ENCODE results near the gene TMEM225B. TPM values are rescaled to one million over a fixed set of nuclear protein-coding genes. Genes with fewer than 3 reads are reported as not detected.

Gene TMEM225B
- total RNA-seq, 1 experiment from 2014 or later: 1.6 TPM

- H3K4me2 ChIP-seq (ENCODE audit: low read depth, low read length, poor library complexity, severe bottlenecking): peak within 1 kb of the TSS; percentile 76
- peak within 1 kb of the TSS; percentile 90 for H3K27ac ChIP-seq (ENCODE audit: low read length)
- H2AFZ ChIP-seq (ENCODE audit: low read length): peak within 1 kb of the TSS; percentile 52; the same call in 1 of the 2 replicates
- peak within 1 kb of the TSS; percentile 100 for H3K9ac ChIP-seq (ENCODE audit: low read length)
- H3K27me3 ChIP-seq (ENCODE audit: low read length): no peaks in the 10 kb centered on the region
- no peaks in the 10 kb centered on the region for H3K9me2 ChIP-seq (replicated peaks; ENCODE audit: insufficient read depth, low read length)
- no peaks in the 10 kb centered on the region for H3K9me3 ChIP-seq (ENCODE audit: low read length)
- H4K20me1 ChIP-seq (ENCODE audit: insufficient read depth, low read depth, low read length): no peaks in the 10 kb centered on the region; the same call in 1 of the 2 replicates
- peak within 1 kb of the TSS; percentile 89 for H3K4me3 ChIP-seq (ENCODE audit: low read length)
- peaks cover 48% of the 10 kb centered on the region for H3K36me3 ChIP-seq (ENCODE audit: insufficient read depth, low read length)
- H3K4me1 ChIP-seq (ENCODE audit: low read length): peaks cover 25% of the 10 kb centered on the region
- H3K79me2 ChIP-seq (ENCODE audit: low read length): peaks cover 68% of the 10 kb centered on the region
- DNase-seq: peak; percentile 97
These were observed 39.5 kb upstream of the TMEM225B start, which contains the start of gene ZNF655 for GRCh38 chr7:99558306-99559174. ZNF655 (plus strand) TSS chr7:99558642; CDS start chr7:99560560, 1,918 bp downstream.

- H3K9me2 ChIP-seq (replicated peaks; ENCODE audit: insufficient read depth, low read length): no peaks in the 10 kb centered on the region
- H3K4me3 ChIP-seq (ENCODE audit: low read length): peak overlapping the region; percentile 89
- H3K27me3 ChIP-seq (ENCODE audit: low read length): no peaks in the 10 kb centered on the region
- peaks cover 76% of the 10 kb centered on the region for H3K79me2 ChIP-seq (ENCODE audit: low read length)
- H2AFZ ChIP-seq (ENCODE audit: low read length): peak overlapping the region; percentile 52; the same call in 1 of the 2 replicates
- H3K9me3 ChIP-seq (ENCODE audit: low read length): no peaks in the 10 kb centered on the region
- peak overlapping the region; percentile 100 for H3K9ac ChIP-seq (ENCODE audit: low read length)
- H3K4me1 ChIP-seq (ENCODE audit: low read length): peaks cover 25% of the 10 kb centered on the region
- no peaks in the 10 kb centered on the region; the same call in 1 of the 2 replicates for H4K20me1 ChIP-seq (ENCODE audit: insufficient read depth, low read depth, low read length)
- peak overlapping the region; percentile 76 for H3K4me2 ChIP-seq (ENCODE audit: low read depth, low read length, poor library complexity, severe bottlenecking)
- H3K36me3 ChIP-seq (ENCODE audit: insufficient read depth, low read length): peaks cover 52% of the 10 kb centered on the region
- no peak for DNase-seq
- H3K27ac ChIP-seq (ENCODE audit: low read length): peak overlapping the region; percentile 90
These were observed 38.7 kb upstream of the TMEM225B start for GRCh38 chr7:99559175-99559915.

GRCh38 chr7:99560834-99561736 is 37.0 kb upstream of the TMEM225B start:
- H3K9me3 ChIP-seq (ENCODE audit: low read length): no peaks in the 10 kb centered on the region
- H3K9ac ChIP-seq (ENCODE audit: low read length): no peak overlapping the region
- no peak overlapping the region for H3K4me2 ChIP-seq (ENCODE audit: low read depth, low read length, poor library complexity, severe bottlenecking)
- H4K20me1 ChIP-seq (ENCODE audit: insufficient read depth, low read depth, low read length): no peaks in the 10 kb centered on the region; the same call in 1 of the 2 replicates
- H3K27me3 ChIP-seq (ENCODE audit: low read length): no peaks in the 10 kb centered on the region
- no peak overlapping the region for H3K27ac ChIP-seq (ENCODE audit: low read length)
- no peak overlapping the region for H3K4me3 ChIP-seq (ENCODE audit: low read length)
- no peak for DNase-seq
- H3K36me3 ChIP-seq (ENCODE audit: insufficient read depth, low read length): peaks cover 61% of the 10 kb centered on the region
- H3K9me2 ChIP-seq (replicated peaks; ENCODE audit: insufficient read depth, low read length): no peaks in the 10 kb centered on the region
- no peak overlapping the region for H2AFZ ChIP-seq (ENCODE audit: low read length)
- H3K79me2 ChIP-seq (ENCODE audit: low read length): peaks cover 86% of the 10 kb centered on the region
- peaks cover 26% of the 10 kb centered on the region for H3K4me1 ChIP-seq (ENCODE audit: low read length)

GRCh38 chr7:99561737-99562051 is 36.4 kb upstream of the TMEM225B start:
- Histone ChIP-seq H3K36me3 (ENCODE audit: insufficient read depth, low read length) (peaks cover 60% of the 10 kb centered on the region), H3K4me2 (ENCODE audit: low read depth, low read length, poor library complexity, severe bottlenecking) (no peak overlapping the region), H3K27me3 (ENCODE audit: low read length) (no peaks in the 10 kb centered on the region), H3K4me1 (ENCODE audit: low read length) (peaks cover 23% of the 10 kb centered on the region), H3K9ac (ENCODE audit: low read length) (no peak overlapping the region), H3K9me3 (ENCODE audit: low read length) (no peaks in the 10 kb centered on the region), H4K20me1 (ENCODE audit: insufficient read depth, low read depth, low read length) (no peaks in the 10 kb centered on the region; the same call in 1 of the 2 replicates), H2AFZ (ENCODE audit: low read length) (no peak overlapping the region), H3K27ac (ENCODE audit: low read length) (no peak overlapping the region), H3K9me2 (replicated peaks; ENCODE audit: insufficient read depth, low read length) (no peaks in the 10 kb centered on the region), H3K4me3 (ENCODE audit: low read length) (no peak overlapping the region), H3K79me2 (ENCODE audit: low read length) (peaks cover 85% of the 10 kb centered on the region)
- no peak for DNase-seq

- H3K9me3 ChIP-seq (ENCODE audit: low read length): no peaks in the 10 kb centered on the region
- no peak overlapping the region for H3K4me2 ChIP-seq (ENCODE audit: low read depth, low read length, poor library complexity, severe bottlenecking)
- no peaks in the 10 kb centered on the region; the same call in 1 of the 2 replicates for H4K20me1 ChIP-seq (ENCODE audit: insufficient read depth, low read depth, low read length)
- no peak overlapping the region for H3K4me3 ChIP-seq (ENCODE audit: low read length)
- H3K79me2 ChIP-seq (ENCODE audit: low read length): peaks cover 80% of the 10 kb centered on the region
- no peak overlapping the region for H2AFZ ChIP-seq (ENCODE audit: low read length)
- H3K4me1 ChIP-seq (ENCODE audit: low read length): peaks cover 18% of the 10 kb centered on the region
- H3K9ac ChIP-seq (ENCODE audit: low read length): no peak overlapping the region
- H3K27me3 ChIP-seq (ENCODE audit: low read length): no peaks in the 10 kb centered on the region
- peaks cover 55% of the 10 kb centered on the region for H3K36me3 ChIP-seq (ENCODE audit: insufficient read depth, low read length)
- no peak for DNase-seq
- no peaks in the 10 kb centered on the region for H3K9me2 ChIP-seq (replicated peaks; ENCODE audit: insufficient read depth, low read length)
- no peak overlapping the region for H3K27ac ChIP-seq (ENCODE audit: low read length)
These were observed 35.8 kb upstream of the TMEM225B start for GRCh38 chr7:99562114-99562784.

GRCh38 chr7:99562832-99563231 is 35.2 kb upstream of the TMEM225B start:
- H3K9me2 ChIP-seq (replicated peaks; ENCODE audit: insufficient read depth, low read length): no peaks in the 10 kb centered on the region
- no peak overlapping the region for H3K4me2 ChIP-seq (ENCODE audit: low read depth, low read length, poor library complexity, severe bottlenecking)
- peaks cover 55% of the 10 kb centered on the region for H3K36me3 ChIP-seq (ENCODE audit: insufficient read depth, low read length)
- H3K27ac ChIP-seq (ENCODE audit: low read length): no peak overlapping the region
- no peak overlapping the region for H3K9ac ChIP-seq (ENCODE audit: low read length)
- H3K4me1 ChIP-seq (ENCODE audit: low read length): peaks cover 15% of the 10 kb centered on the region
- no peak overlapping the region for H2AFZ ChIP-seq (ENCODE audit: low read length)
- no peaks in the 10 kb centered on the region for H3K27me3 ChIP-seq (ENCODE audit: low read length)
- H3K9me3 ChIP-seq (ENCODE audit: low read length): no peaks in the 10 kb centered on the region
- peaks cover 74% of the 10 kb centered on the region for H3K79me2 ChIP-seq (ENCODE audit: low read length)
- DNase-seq: no peak
- H4K20me1 ChIP-seq (ENCODE audit: insufficient read depth, low read depth, low read length): no peaks in the 10 kb centered on the region; the same call in 1 of the 2 replicates
- H3K4me3 ChIP-seq (ENCODE audit: low read length): no peak overlapping the region

GRCh38 chr7:99563650-99564049 is 34.4 kb upstream of the TMEM225B start:
- H3K27me3 ChIP-seq (ENCODE audit: low read length): no peaks in the 10 kb centered on the region
- no peak overlapping the region for H3K9ac ChIP-seq (ENCODE audit: low read length)
- no peaks in the 10 kb centered on the region for H3K9me3 ChIP-seq (ENCODE audit: low read length)
- H2AFZ ChIP-seq (ENCODE audit: low read length): no peak overlapping the region
- H3K4me1 ChIP-seq (ENCODE audit: low read length): peaks cover 15% of the 10 kb centered on the region
- H3K4me3 ChIP-seq (ENCODE audit: low read length): no peak overlapping the region
- peaks cover 56% of the 10 kb centered on the region for H3K36me3 ChIP-seq (ENCODE audit: insufficient read depth, low read length)
- H4K20me1 ChIP-seq (ENCODE audit: insufficient read depth, low read depth, low read length): no peaks in the 10 kb centered on the region; the same call in 1 of the 2 replicates
- peaks cover 67% of the 10 kb centered on the region for H3K79me2 ChIP-seq (ENCODE audit: low read length)
- no peak overlapping the region for H3K27ac ChIP-seq (ENCODE audit: low read length)
- no peak overlapping the region for H3K4me2 ChIP-seq (ENCODE audit: low read depth, low read length, poor library complexity, severe bottlenecking)
- no peaks in the 10 kb centered on the region for H3K9me2 ChIP-seq (replicated peaks; ENCODE audit: insufficient read depth, low read length)
- no peak for DNase-seq
